Astrocyte of the cerebellum (primary cell): Measurements from ENCODE around the gene FAM131C.
A peak's percentile ranks its signal among the peaks of the same experiment; 100 is the strongest.

Experiments used
- DNase-seq: peaks from one replicate; pipeline ENCODE4 v3.0.0-alpha.2; 2011; ENCODE audit warnings: low read depth
- H3K4me3 ChIP-seq: 2 replicates; pipeline ENCODE4 v1.5.1; 2011; ENCODE audit warnings: mild to moderate bottlenecking, low read depth, low read length, moderate library complexity
- CTCF ChIP-seq: IDR thresholded peaks from 2 replicates; pipeline ENCODE4 v1.5.1; 2012; ENCODE audit warnings: low read length, low read depth, moderate library complexity, mild to moderate bottlenecking; ENCODE audit errors: missing control alignments
- in situ Hi-C: cut with HindIII; loops from 2 replicates; pipeline ENCODE4 v1.10.0; 2017; ENCODE audit warnings: low sequenced_read_pairs

The FAM131C gene

GRCh38 chr1:16013908-16014258, 59.6 kb downstream of the FAM131C start:
- in situ Hi-C loops, result no loop called here
- no peak for TF ChIP-seq CTCF
- no peak overlapping the region for H3K4me3 ChIP-seq
- DNase-seq, result no peak

GRCh38 chr1:16013220-16013907, 60.1 kb downstream of the FAM131C start:
- H3K4me3 ChIP-seq, result peak overlapping the region; percentile 31
- peak; percentile 41 for DNase-seq
- in situ Hi-C loops, result no loop called here
- TF ChIP-seq CTCF, result no peak

- in situ Hi-C loops, result no loop called here
- TF ChIP-seq CTCF, result no peak
- DNase-seq, result peak; percentile 24
- H3K4me3 ChIP-seq, result peak overlapping the region; percentile 31
These were observed 60.7 kb downstream of the FAM131C start for GRCh38 chr1:16012590-16013219.

- in situ Hi-C loops, result no loop called here
- H3K4me3 ChIP-seq, result no peak overlapping the region
- DNase-seq, result no peak
These were observed 61.4 kb downstream of the FAM131C start for GRCh38 chr1:16011936-16012589.

GRCh38 chr1:16010837-16011236, 62.6 kb downstream of the FAM131C start:
- in situ Hi-C loops, result no loop called here
- no peak for TF ChIP-seq CTCF

More at GRCh38 chr1:16011936-16012589, 61.4 kb downstream of the FAM131C start:
- no peak for TF ChIP-seq CTCF

GRCh38 chr1:16009678-16010077, 63.8 kb downstream of the FAM131C start:
- no peak for TF ChIP-seq CTCF
- in situ Hi-C loops, result no loop called here
- no peak for DNase-seq
- no peak overlapping the region for H3K4me3 ChIP-seq

More at GRCh38 chr1:16010837-16011236, 62.6 kb downstream of the FAM131C start:
- DNase-seq, result no peak
- H3K4me3 ChIP-seq, result no peak overlapping the region
